ENCODE results near the gene NACC2. TPM values are rescaled to one million over a fixed set of nuclear protein-coding genes. Genes with fewer than 3 reads are reported as not detected.

Gene NACC2
- total and polyA plus RNA-seq, 9 of the 15 experiments (the other 6 are each of a cell fraction or from before 2014, with no cell fraction given), result 0.70 to 25.1 (median 5.6) TPM

- TF ChIP-seq MXD1 (CRISPR knock-in tag; IDR thresholded peaks at IDR 0.05; ENCODE audit: borderline replicate concordance, poor library complexity, severe bottlenecking), result no peak
- no peak for TF ChIP-seq MTA2 (IDR thresholded peaks at IDR 0.05; ENCODE audit: low read depth)
- TF ChIP-seq PCBP1 (IDR thresholded peaks at IDR 0.05; ENCODE audit: low read depth, low read length, poor library complexity, severe bottlenecking), result peak; percentile 13
- no peak for TF ChIP-seq ZNF277 (CRISPR knock-in tag; IDR thresholded peaks at IDR 0.05; ENCODE audit: borderline replicate concordance)
- 0 out of 2 replicates have a peak, but pooled peaks have one; percentile 19 for TF ChIP-seq ZBTB9 (CRISPR knock-in tag; IDR thresholded peaks at IDR 0.05)
- TF ChIP-seq NFIC (IDR thresholded peaks at IDR 0.05), result peak; percentile 85
- peak; percentile 26; the same call in 1 of the 2 replicates for TF ChIP-seq MAFG (tag; conservative IDR thresholded peaks at IDR 0.05)
- 0 out of 2 replicates have a peak, but pooled peaks have one; percentile 47 for TF ChIP-seq ZBTB49 (CRISPR knock-in tag; IDR thresholded peaks at IDR 0.05; ENCODE audit: borderline replicate concordance)
- TF ChIP-seq TAF1 (IDR thresholded peaks at IDR 0.05; ENCODE audit: control insufficient read depth, extremely low read depth, insufficient read depth, low read length, severe bottlenecking), result peak; percentile 36
- no peak for TF ChIP-seq ZFP1 (CRISPR knock-in tag; IDR thresholded peaks at IDR 0.05)
- no peak for TF ChIP-seq DACH1 (IDR thresholded peaks at IDR 0.05; ENCODE audit: partially characterized antibody)
- TF ChIP-seq HNRNPL (IDR thresholded peaks at IDR 0.05; ENCODE audit: low read depth, low read length), result no peak
- TF ChIP-seq E2F3 (CRISPR knock-in tag; IDR thresholded peaks at IDR 0.05), result 0 out of 2 replicates have a peak, but pooled peaks have one; percentile 33
- peak in 1 of 2 experiments; percentile 39; a peak in 2 of 4 replicates for TF ChIP-seq MAZ (CRISPR knock-in tag; conservative IDR thresholded peaks at IDR 0.05 in 1 of 2, IDR thresholded peaks at IDR 0.05 in 1 of 2)
- peak; percentile 49 for TF ChIP-seq TBP (optimal IDR thresholded peaks at IDR 0.05; ENCODE audit: low read depth, low read length)
- TF ChIP-seq MEF2A (IDR thresholded peaks at IDR 0.05; ENCODE audit: control insufficient read depth, low read depth, low read length), result no peak
- no peak for TF ChIP-seq ID3 (CRISPR knock-in tag; IDR thresholded peaks at IDR 0.05)
- TF ChIP-seq ID3 (tag; IDR thresholded peaks at IDR 0.05), result peak; percentile 74; the same call in 1 of the 2 replicates
Measured at GRCh38 chr9:136107155-136107952, 12.3 kb upstream of the NACC2 start (continued).

All from K562 (cell line).